ENCODE results near the gene PI4K2B. TPM values are rescaled to one million over a fixed set of nuclear protein-coding genes. Genes with fewer than 3 reads are reported as not detected.
"Not testable (repeated sequence)": the region's sequence is repeated elsewhere in the genome, so short reads cannot be mapped to it uniquely, and the experiment has no call there.

The PI4K2B gene
- total and polyA plus RNA-seq, 10 of the 15 experiments (the other 5 are each of a cell fraction or from before 2014, with no cell fraction given), result 12.9 to 55.3 (median 40.7) TPM

DNA sequence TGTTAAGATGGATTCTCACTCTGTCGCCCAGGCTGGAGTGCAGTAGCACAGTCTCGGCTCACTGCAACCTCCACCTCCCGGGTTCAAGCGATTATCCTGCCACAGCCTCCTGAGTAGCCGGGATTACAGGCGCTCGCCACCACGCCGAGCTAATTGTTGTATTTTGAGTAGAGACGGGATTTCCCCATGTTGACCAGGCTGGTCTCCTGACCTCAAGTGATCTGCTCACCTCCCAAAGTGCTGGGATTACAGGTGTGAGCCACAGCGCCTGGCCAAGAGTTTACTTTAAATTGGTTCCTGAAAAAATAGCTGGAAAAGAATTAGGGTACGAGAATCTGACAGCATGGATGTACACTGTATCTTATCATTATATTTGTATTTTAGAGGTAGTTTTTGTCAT is 20.0 kb downstream of the PI4K2B start:
- SMC1A ChIA-PET (ENCODE audit: uncharacterized antibody, unreplicated experiment), result interaction anchor here (0.8 to 2.4 kb wide), 7 partner anchors 8 to 103 kb away, joined by 3 to 13 read pairs (median 5); partner anchors contain the start of genes PI4K2B and SEPSECS
- H2AFZ ChIP-seq (ENCODE audit: control insufficient read depth, low read depth, low read length); ATAC-seq; H3K4me3 ChIP-seq; H4K20me1 ChIP-seq (ENCODE audit: control insufficient read depth, insufficient read depth); H3K9me3 ChIP-seq (replicated peaks; ENCODE audit: control insufficient read depth, insufficient read depth, low read length); in situ Hi-C loops (cut with MboI); H3K9ac ChIP-seq (ENCODE audit: control insufficient read depth, insufficient read depth, low read length); H3K27ac ChIP-seq (ENCODE audit: control insufficient read depth, insufficient read depth); H3K4me2 ChIP-seq (ENCODE audit: control insufficient read depth, insufficient read depth); FAIRE-seq; intact Hi-C loops (cut with micrococcal nuclease; ENCODE audit: unreplicated experiment); BruUV-seq (replicated peaks); H3K27me3 ChIP-seq (replicated peaks in 1 of 2; ENCODE audit: control insufficient read depth in 2 of 2, insufficient read depth in 2 of 2, low read length in 1 of 2); DNase-seq (ENCODE audit: low read depth, low spot score): not testable (repeated sequence)
- CTCF ChIA-PET, result interaction anchor here (0.9 to 2.0 kb wide), 5 partner anchors 14 to 764 kb away, joined by 3 to 7 read pairs (median 4); partner anchors contain the start of gene ZCCHC4
- Histone ChIP-seq H3K79me2 (ENCODE audit: control insufficient read depth, insufficient read depth, low read length) (peaks cover 36% of the 10 kb centered on the region), H3K36me3 (ENCODE audit: control insufficient read depth in 2 of 2, insufficient read depth in 2 of 2, low read length in 1 of 2) (peaks cover 2 to 18% of the 10 kb centered on the region in 2 experiments; a peak in 3 of 4 replicates), H3K4me1 (ENCODE audit: control insufficient read depth, insufficient read depth, low read length) (peaks cover 11% of the 10 kb centered on the region)
- RAD21 ChIA-PET (ENCODE audit: unreplicated experiment), result interaction anchor here (1.5 to 1.8 kb wide), 4 partner anchors 14 to 114 kb away, joined by 3 to 9 read pairs (median 4); partner anchors contain the start of gene ZCCHC4
- POLR2A ChIA-PET, result interaction anchor here (2.0 kb wide), 1 partner anchor 18 kb away, joined by 7 read pairs; no protein-coding TSS in a partner anchor
- WGBS (ENCODE audit: insufficient coverage, insufficient replicate concordance, low lambda C conversion rate, missing lambda C conversion rate), result 94% methylated on average over 12 of the region's 12 CpGs

DNA sequence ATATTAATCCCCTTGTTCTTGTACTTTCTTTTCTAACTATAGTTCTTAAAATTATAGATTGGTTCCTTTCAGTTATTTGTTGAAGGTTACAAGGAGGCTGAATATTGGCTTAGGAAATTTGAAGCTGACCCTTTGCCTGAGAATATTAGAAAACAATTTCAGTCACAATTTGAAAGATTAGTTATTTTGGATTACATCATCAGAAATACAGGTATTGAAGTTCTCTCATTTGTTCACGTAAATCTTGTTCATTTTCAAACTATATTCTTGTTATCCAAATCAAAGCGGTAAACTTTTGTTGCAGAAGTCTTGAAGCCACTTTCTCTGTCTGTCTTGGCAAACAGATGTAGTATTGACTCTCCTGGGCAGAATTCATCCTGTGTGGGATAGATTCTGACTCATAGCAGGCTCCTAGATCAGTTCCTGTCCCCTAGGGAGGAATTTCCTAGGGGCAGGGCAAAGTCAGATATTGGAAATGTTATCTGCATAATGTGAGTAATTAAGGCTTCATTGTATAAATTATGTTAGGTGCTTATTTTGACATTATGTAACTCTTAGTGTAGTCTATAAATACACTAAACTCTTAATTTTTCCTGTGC is 25.2 kb downstream of the PI4K2B start:
- RAD21 ChIA-PET (ENCODE audit: unreplicated experiment), result no interaction called here
- no peaks in the 10 kb centered on the region for H4K20me1 ChIP-seq (ENCODE audit: control insufficient read depth, insufficient read depth)
- no peak overlapping the region for H3K27ac ChIP-seq (ENCODE audit: control insufficient read depth, insufficient read depth)
- DNase-seq (ENCODE audit: low read depth, low spot score) (no peak), FAIRE-seq (no peak), ATAC-seq (no peak)
- in situ Hi-C loops (cut with MboI), result no loop called here
- no peak overlapping the region for H2AFZ ChIP-seq (ENCODE audit: control insufficient read depth, low read depth, low read length)
- peaks cover 2 to 31% of the 10 kb centered on the region in 2 experiments; a peak in 3 of 4 replicates for H3K36me3 ChIP-seq (ENCODE audit: control insufficient read depth in 2 of 2, insufficient read depth in 2 of 2, low read length in 1 of 2)
- H3K9me3 ChIP-seq (replicated peaks; ENCODE audit: control insufficient read depth, insufficient read depth, low read length), result no peaks in the 10 kb centered on the region
- H3K4me2 ChIP-seq (ENCODE audit: control insufficient read depth, insufficient read depth), result no peak overlapping the region
- BruUV-seq (replicated peaks), result no TSS peak
- H3K27me3 ChIP-seq (replicated peaks in 1 of 2; ENCODE audit: control insufficient read depth in 2 of 2, insufficient read depth in 2 of 2, low read length in 1 of 2), result no peaks in the 10 kb centered on the region
- POLR2A ChIA-PET, result no interaction called here
- H3K9ac ChIP-seq (ENCODE audit: control insufficient read depth, insufficient read depth, low read length), result no peak overlapping the region
- CTCF ChIA-PET, result interaction anchor here (0.7 kb wide), 1 partner anchor 985 kb away, joined by 3 read pairs; no protein-coding TSS in a partner anchor
- peaks cover under 1% of the 10 kb centered on the region; the same call in 1 of the 2 replicates for H3K79me2 ChIP-seq (ENCODE audit: control insufficient read depth, insufficient read depth, low read length)
- intact Hi-C loops (cut with micrococcal nuclease; ENCODE audit: unreplicated experiment), result loop anchor here (5.0 kb wide), 1 partner anchor 98 kb away; no protein-coding TSS in a partner anchor
- H3K4me3 ChIP-seq, result no peak overlapping the region
- no peaks in the 10 kb centered on the region for H3K4me1 ChIP-seq (ENCODE audit: control insufficient read depth, insufficient read depth, low read length)
- 100% methylated on average over 2 of the region's 2 CpGs for WGBS (ENCODE audit: insufficient coverage, insufficient replicate concordance, low lambda C conversion rate, missing lambda C conversion rate)
- SMC1A ChIA-PET (ENCODE audit: uncharacterized antibody, unreplicated experiment), result no interaction called here
- TF ChIP-seq STAT3 (IDR thresholded peaks at IDR 0.05; ENCODE audit: low read depth, low read length) (no peak), JUND (IDR thresholded peaks at IDR 0.05; ENCODE audit: low read depth, low read length) (no peak), SMAD1 (IDR thresholded peaks at IDR 0.05; ENCODE audit: low read depth, partially characterized antibody) (no peak), ZNF207 (IDR thresholded peaks at IDR 0.05; ENCODE audit: borderline replicate concordance) (no peak), SIX5 (IDR thresholded peaks at IDR 0.05; ENCODE audit: low read depth, low read length, severe bottlenecking) (no peak), EED (IDR thresholded peaks at IDR 0.05; ENCODE audit: low read depth) (no peak), SUZ12 (IDR thresholded peaks at IDR 0.05; ENCODE audit: unreplicated experiment) (no peak), CBX5 (IDR thresholded peaks at IDR 0.05; ENCODE audit: low read depth) (no peak), PML (IDR thresholded peaks at IDR 0.05; ENCODE audit: low read length) (no peak)
- TF ChIP-seq, protein P1, sequence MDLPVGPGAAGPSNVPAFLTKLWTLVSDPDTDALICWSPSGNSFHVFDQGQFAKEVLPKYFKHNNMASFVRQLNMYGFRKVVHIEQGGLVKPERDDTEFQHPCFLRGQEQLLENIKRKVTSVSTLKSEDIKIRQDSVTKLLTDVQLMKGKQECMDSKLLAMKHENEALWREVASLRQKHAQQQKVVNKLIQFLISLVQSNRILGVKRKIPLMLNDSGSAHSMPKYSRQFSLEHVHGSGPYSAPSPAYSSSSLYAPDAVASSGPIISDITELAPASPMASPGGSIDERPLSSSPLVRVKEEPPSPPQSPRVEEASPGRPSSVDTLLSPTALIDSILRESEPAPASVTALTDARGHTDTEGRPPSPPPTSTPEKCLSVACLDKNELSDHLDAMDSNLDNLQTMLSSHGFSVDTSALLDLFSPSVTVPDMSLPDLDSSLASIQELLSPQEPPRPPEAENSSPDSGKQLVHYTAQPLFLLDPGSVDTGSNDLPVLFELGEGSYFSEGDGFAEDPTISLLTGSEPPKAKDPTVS (IDR thresholded peaks at IDR 0.05; ENCODE audit: low read depth, low read length), result no peak
- TF ChIP-seq, protein P2, sequence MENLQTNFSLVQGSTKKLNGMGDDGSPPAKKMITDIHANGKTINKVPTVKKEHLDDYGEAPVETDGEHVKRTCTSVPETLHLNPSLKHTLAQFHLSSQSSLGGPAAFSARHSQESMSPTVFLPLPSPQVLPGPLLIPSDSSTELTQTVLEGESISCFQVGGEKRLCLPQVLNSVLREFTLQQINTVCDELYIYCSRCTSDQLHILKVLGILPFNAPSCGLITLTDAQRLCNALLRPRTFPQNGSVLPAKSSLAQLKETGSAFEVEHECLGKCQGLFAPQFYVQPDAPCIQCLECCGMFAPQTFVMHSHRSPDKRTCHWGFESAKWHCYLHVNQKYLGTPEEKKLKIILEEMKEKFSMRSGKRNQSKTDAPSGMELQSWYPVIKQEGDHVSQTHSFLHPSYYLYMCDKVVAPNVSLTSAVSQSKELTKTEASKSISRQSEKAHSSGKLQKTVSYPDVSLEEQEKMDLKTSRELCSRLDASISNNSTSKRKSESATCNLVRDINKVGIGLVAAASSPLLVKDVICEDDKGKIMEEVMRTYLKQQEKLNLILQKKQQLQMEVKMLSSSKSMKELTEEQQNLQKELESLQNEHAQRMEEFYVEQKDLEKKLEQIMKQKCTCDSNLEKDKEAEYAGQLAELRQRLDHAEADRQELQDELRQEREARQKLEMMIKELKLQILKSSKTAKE (IDR thresholded peaks at IDR 0.05; ENCODE audit: low read depth, poor library complexity, severe bottlenecking), result no peak
